Natural killer cell treated with Interleukin-12 subunit alpha and Interleukin-12 subunit beta and Interleukin-15 and Interleukin-18, amount 100 ng/mL, for 72 hours (primary cell): ENCODE data around the gene NEMP2. TPM values are rescaled to one million over a fixed set of nuclear protein-coding genes. Genes with fewer than 3 reads are reported as not detected.

Source experiments
- ATAC-seq, 2 donors: fragments of 150-1000 bp; cut with Tn5 transposase in 1 of 2; sonication (Bioruptor Pico), chemical (Tn5 transposase) in 1 of 2; 2 replicates each; pipeline ENCODE4 v1.10.0; 2021
- DNase-seq: peaks from one replicate; pipeline ENCODE4 v3.0.0; 2022; ENCODE audit warnings: low spot score
- H3K27ac Mint-ChIP-seq, 2 donors: 1 replicate in 1 of 2; 2 replicates in 1 of 2; pipeline ENCODE4 v1.8.0; 2022; ENCODE audit warnings: mixed read lengths in 2 of 2, mild to moderate bottlenecking in 1 of 2, moderate library complexity in 1 of 2
- H3K27me3 Mint-ChIP-seq, 2 donors: 1 replicate in 1 of 2; 2 replicates in 1 of 2; pipeline ENCODE4 v1.8.0; 2022; ENCODE audit warnings: mixed read lengths in 2 of 2
- H3K36me3 Mint-ChIP-seq: one replicate; pipeline ENCODE4 v1.8.0; 2022; ENCODE audit warnings: mixed read lengths
- H3K4me1 Mint-ChIP-seq, 2 donors: 1 replicate in 1 of 2; 2 replicates in 1 of 2; pipeline ENCODE4 v1.8.0; 2022; ENCODE audit warnings: low read depth in 2 of 2, mixed read lengths in 2 of 2, mild to moderate bottlenecking in 1 of 2
- H3K4me3 Mint-ChIP-seq: one replicate; pipeline ENCODE4 v1.8.0; 2022; ENCODE audit warnings: mixed read lengths
- H3K9me3 Mint-ChIP-seq: 2 replicates; pipeline ENCODE4 v1.8.0; 2022; ENCODE audit warnings: mixed read lengths
- total RNA-seq, 2 donors: library from RNA; stranded (reverse); gene quantifications; one replicate each; pipeline ENCODE4 v1.2.3, GENCODE V29; 2022

Gene NEMP2
- total RNA-seq, 2 donors from 2014 or later, result 8.3 to 9.4 TPM

- peaks cover 3% of the 10 kb centered on the region for H3K9me3 Mint-ChIP-seq
- no peak overlapping the region for H3K27ac Mint-ChIP-seq
- H3K4me3 Mint-ChIP-seq, result no peak overlapping the region
- no peaks in the 10 kb centered on the region for H3K27me3 Mint-ChIP-seq
- no peak for DNase-seq
- H3K4me1 Mint-ChIP-seq, result peaks cover 7 to 13% of the 10 kb centered on the region in 2 donors
- H3K36me3 Mint-ChIP-seq, result peaks cover 20% of the 10 kb centered on the region
- ATAC-seq, result no peak
Observed at GRCh38 chr2:190570871-190571270, 36.3 kb upstream of the NEMP2 start.

GRCh38 chr2:190569994-190570755 is 35.7 kb upstream of the NEMP2 start:
- no peak for ATAC-seq
- H3K36me3 Mint-ChIP-seq, result peaks cover 20% of the 10 kb centered on the region
- DNase-seq, result no peak
- no peak overlapping the region for H3K4me3 Mint-ChIP-seq
- no peak overlapping the region for H3K27ac Mint-ChIP-seq
- no peaks in the 10 kb centered on the region for H3K27me3 Mint-ChIP-seq
- H3K4me1 Mint-ChIP-seq, result peaks cover 2 to 8% of the 10 kb centered on the region in 2 donors
- H3K9me3 Mint-ChIP-seq, result peaks cover 3% of the 10 kb centered on the region

DNA sequence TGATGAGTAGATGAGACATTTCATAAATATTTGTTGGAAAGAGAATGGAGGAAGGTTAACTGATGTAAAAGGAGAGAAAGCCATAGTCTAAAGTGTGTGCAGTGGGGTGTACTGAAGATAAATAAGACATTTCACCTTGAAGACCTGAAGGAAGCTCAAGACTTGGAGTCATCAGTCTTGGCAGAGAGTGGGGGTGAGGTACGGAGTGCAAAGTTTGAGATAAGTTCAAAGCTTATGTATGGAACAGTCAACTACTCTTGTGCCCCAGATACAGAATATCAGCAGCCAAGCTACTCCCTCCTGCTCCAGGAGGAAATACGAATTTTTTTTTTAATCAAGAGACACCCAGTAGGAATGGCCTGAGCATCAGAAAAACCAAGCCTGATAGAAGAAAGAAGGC is 30.3 kb upstream of the NEMP2 start:
- Mint-ChIP-seq H3K4me1 (peaks cover 9 to 10% of the 10 kb centered on the region in 2 donors), H3K9me3 (peaks cover 3% of the 10 kb centered on the region), H3K27me3 (no peaks in the 10 kb centered on the region), H3K27ac (no peak overlapping the region), H3K36me3 (peaks cover 20% of the 10 kb centered on the region), H3K4me3 (no peak overlapping the region)
- DNase-seq, result no peak
- ATAC-seq, result no peak

DNA sequence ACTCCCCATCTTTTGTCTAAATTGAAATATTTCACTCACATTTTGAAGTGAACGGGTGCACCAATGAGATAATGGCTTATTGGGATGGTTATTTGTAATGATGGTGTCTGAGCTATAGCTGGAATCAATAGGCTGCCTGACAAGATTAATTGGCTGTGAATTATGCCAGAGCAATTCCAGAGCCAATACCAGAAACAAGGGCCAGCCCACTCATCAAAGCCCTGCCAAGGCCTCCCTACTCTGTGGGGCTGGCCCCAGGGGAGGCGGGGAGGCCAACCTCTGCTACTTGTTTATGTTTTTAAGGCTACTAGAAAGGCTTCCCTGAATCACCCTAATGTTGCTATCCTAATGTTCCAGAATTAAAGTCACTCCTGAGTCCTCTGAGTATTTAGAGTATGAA is 29.1 kb upstream of the NEMP2 start:
- ATAC-seq (no peak), DNase-seq (no peak)
- peaks cover 3% of the 10 kb centered on the region for H3K9me3 Mint-ChIP-seq
- H3K4me3 Mint-ChIP-seq, result no peak overlapping the region
- no peaks in the 10 kb centered on the region for H3K27me3 Mint-ChIP-seq
- peaks cover 20% of the 10 kb centered on the region for H3K36me3 Mint-ChIP-seq
- H3K27ac Mint-ChIP-seq, result peak overlapping the region in 1 of 2 donors; percentile 17
- H3K4me1 Mint-ChIP-seq, result peaks cover 9 to 10% of the 10 kb centered on the region in 2 donors

GRCh38 chr2:190563109-190563508 is 28.6 kb upstream of the NEMP2 start:
- H3K4me1 Mint-ChIP-seq, result peaks cover 9 to 10% of the 10 kb centered on the region in 2 donors
- H3K9me3 Mint-ChIP-seq, result peaks cover 3% of the 10 kb centered on the region
- ATAC-seq (no peak), DNase-seq (no peak)
- H3K27me3 Mint-ChIP-seq, result no peaks in the 10 kb centered on the region
- no peak overlapping the region for H3K4me3 Mint-ChIP-seq
- H3K36me3 Mint-ChIP-seq, result peaks cover 19% of the 10 kb centered on the region
- peak overlapping the region; percentile 17 to 57 for H3K27ac Mint-ChIP-seq

GRCh38 chr2:190562121-190562520 is 27.6 kb upstream of the NEMP2 start:
- no peaks in the 10 kb centered on the region for H3K27me3 Mint-ChIP-seq
- no peak overlapping the region for H3K27ac Mint-ChIP-seq
- peaks cover 9 to 10% of the 10 kb centered on the region in 2 donors for H3K4me1 Mint-ChIP-seq
- DNase-seq (no peak), ATAC-seq (no peak)
- no peaks in the 10 kb centered on the region for H3K9me3 Mint-ChIP-seq
- no peak overlapping the region for H3K4me3 Mint-ChIP-seq
- H3K36me3 Mint-ChIP-seq, result peaks cover 11% of the 10 kb centered on the region

- Mint-ChIP-seq H3K27me3 (no peaks in the 10 kb centered on the region), H3K9me3 (no peaks in the 10 kb centered on the region)
Observed at GRCh38 chr2:190561094-190561493, 26.6 kb upstream of the NEMP2 start.

GRCh38 chr2:190554357-190555006 is 20.0 kb upstream of the NEMP2 start:
- H3K4me3 Mint-ChIP-seq, result no peak overlapping the region

More at GRCh38 chr2:190561094-190561493, 26.6 kb upstream of the NEMP2 start:
- Mint-ChIP-seq H3K27ac (no peak overlapping the region), H3K4me1 (peaks cover 8 to 9% of the 10 kb centered on the region in 2 donors), H3K4me3 (no peak overlapping the region), H3K36me3 (peaks cover under 1% of the 10 kb centered on the region)
- ATAC-seq, result no peak
- DNase-seq, result no peak

DNA sequence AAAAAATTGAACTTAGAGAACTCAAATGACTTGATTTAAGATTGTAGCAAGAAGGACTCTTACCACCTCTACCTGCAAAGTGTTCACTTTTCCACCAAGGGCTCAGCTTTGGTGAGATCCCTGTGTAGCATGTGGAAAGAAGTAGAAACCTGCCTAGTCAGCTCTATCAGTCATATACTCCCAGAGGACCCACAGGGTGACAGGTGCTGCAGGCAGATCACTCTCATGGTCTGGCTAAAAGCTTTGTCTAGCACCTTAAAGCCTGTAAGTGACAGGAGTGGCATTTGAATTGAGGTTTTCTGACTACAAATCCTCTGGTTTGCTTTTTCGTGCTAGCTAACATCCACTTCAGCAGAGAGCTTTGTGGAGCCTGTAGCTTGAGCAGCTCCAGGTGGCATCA is 18.7 kb upstream of the NEMP2 start:
- H3K27ac Mint-ChIP-seq, result no peak overlapping the region
- peaks cover 4% of the 10 kb centered on the region for H3K9me3 Mint-ChIP-seq
- H3K4me3 Mint-ChIP-seq, result no peak overlapping the region
- no peaks in the 10 kb centered on the region for H3K27me3 Mint-ChIP-seq
- no peak for DNase-seq
- no peaks in the 10 kb centered on the region for H3K36me3 Mint-ChIP-seq
- peaks cover 8 to 13% of the 10 kb centered on the region in 2 donors for H3K4me1 Mint-ChIP-seq
- no peak for ATAC-seq

More at GRCh38 chr2:190554357-190555006, 20.0 kb upstream of the NEMP2 start:
- Mint-ChIP-seq H3K27me3 (no peaks in the 10 kb centered on the region), H3K36me3 (no peaks in the 10 kb centered on the region), H3K4me1 (peaks cover 8 to 13% of the 10 kb centered on the region in 2 donors), H3K27ac (no peak overlapping the region), H3K9me3 (peaks cover 4% of the 10 kb centered on the region)
- ATAC-seq (no peak), DNase-seq (no peak)

- ATAC-seq (peak; percentile 90 to 94), DNase-seq (peak; percentile 69)
- Mint-ChIP-seq H3K36me3 (no peaks in the 10 kb centered on the region), H3K27ac (peak overlapping the region; percentile 33 to 58), H3K4me3 (peak overlapping the region; percentile 71), H3K4me1 (peaks cover 10 to 15% of the 10 kb centered on the region in 2 donors), H3K9me3 (peaks cover 4% of the 10 kb centered on the region), H3K27me3 (no peaks in the 10 kb centered on the region)
Observed at GRCh38 chr2:190551928-190552327, 17.4 kb upstream of the NEMP2 start.

DNA sequence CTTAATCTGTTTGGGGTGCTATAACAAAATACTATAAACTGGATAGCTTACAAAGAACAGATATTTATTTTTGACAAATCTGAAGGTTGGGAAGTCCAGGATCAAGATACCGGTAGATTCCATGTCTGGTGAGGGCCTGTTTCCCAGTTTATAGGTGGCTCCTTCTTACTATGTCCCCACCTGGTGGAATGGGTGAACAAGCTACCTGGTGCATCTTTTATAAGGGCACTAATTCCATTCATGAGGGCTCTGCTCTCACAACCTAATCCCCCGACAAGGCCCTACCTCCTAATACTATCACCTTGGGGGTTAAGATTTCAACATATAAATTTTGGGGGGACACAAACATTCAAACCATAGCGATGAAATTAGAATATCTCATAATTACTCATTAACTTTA is 15.6 kb upstream of the NEMP2 start:
- no peaks in the 10 kb centered on the region for H3K27me3 Mint-ChIP-seq
- H3K4me3 Mint-ChIP-seq, result no peak overlapping the region
- peaks cover 12 to 19% of the 10 kb centered on the region in 2 donors for H3K4me1 Mint-ChIP-seq
- H3K27ac Mint-ChIP-seq, result no peak overlapping the region
- no peaks in the 10 kb centered on the region for H3K36me3 Mint-ChIP-seq
- DNase-seq (no peak), ATAC-seq (no peak)
- no peaks in the 10 kb centered on the region for H3K9me3 Mint-ChIP-seq

DNA sequence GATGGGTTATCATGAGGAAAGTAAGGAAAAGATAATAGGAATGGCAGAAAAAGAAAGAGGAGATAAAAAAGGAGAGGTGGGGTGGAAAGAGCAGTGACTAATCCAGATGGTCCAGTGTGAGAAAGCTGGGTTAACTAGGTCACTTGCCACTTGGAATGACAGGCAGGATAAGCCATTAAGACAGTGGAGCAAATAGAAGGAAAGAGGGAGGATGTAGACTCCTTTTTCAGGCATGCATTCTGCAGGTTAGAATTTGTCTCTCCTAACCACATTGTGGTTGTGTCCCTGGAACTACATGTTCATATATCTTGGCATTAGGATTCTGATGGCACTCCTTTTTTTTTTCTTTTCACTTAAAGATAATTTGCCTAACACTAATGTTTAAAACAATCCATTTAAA is 13.4 kb upstream of the NEMP2 start:
- no peaks in the 10 kb centered on the region for H3K27me3 Mint-ChIP-seq

DNA sequence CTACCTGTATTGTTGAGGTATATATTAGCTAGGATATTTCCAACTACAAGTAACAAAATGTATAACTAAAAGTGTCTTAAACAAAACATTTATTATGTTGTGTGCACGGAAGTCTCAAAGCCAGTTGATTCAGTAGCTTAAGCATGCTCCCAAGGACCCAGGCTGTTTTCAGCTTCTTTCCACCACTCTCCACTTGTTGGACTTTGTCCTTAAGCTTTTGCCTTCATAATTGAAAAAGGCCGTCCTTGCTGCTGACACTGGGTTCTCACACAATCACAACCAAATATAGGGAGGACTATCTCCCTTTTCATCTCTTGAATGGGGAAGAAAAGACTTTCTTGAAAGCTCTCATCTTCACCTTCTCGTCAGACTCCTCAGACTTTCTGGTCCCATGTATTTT is 12.2 kb upstream of the NEMP2 start:
- Mint-ChIP-seq H3K4me1 (peaks cover 8 to 12% of the 10 kb centered on the region in 2 donors), H3K4me3 (no peak overlapping the region), H3K36me3 (peaks cover 14% of the 10 kb centered on the region)

More for the DNA sequence above, 13.4 kb upstream of the NEMP2 start:
- Mint-ChIP-seq H3K9me3 (no peaks in the 10 kb centered on the region), H3K4me3 (no peak overlapping the region), H3K36me3 (peaks cover 3% of the 10 kb centered on the region), H3K27ac (no peak overlapping the region), H3K4me1 (peaks cover 12 to 19% of the 10 kb centered on the region in 2 donors)
- no peak for DNase-seq
- ATAC-seq, result no peak

More for the DNA sequence above, 12.2 kb upstream of the NEMP2 start:
- H3K27ac Mint-ChIP-seq, result no peak overlapping the region
- peaks cover 4% of the 10 kb centered on the region for H3K9me3 Mint-ChIP-seq
- ATAC-seq, result no peak
- no peaks in the 10 kb centered on the region for H3K27me3 Mint-ChIP-seq
- no peak for DNase-seq
